ENCODE measurements around the gene PIGN.
"Not testable (repeated sequence)": the region's sequence is repeated elsewhere in the genome, so short reads cannot be mapped to it uniquely, and the experiment has no call there.

Gene PIGN

DNA sequence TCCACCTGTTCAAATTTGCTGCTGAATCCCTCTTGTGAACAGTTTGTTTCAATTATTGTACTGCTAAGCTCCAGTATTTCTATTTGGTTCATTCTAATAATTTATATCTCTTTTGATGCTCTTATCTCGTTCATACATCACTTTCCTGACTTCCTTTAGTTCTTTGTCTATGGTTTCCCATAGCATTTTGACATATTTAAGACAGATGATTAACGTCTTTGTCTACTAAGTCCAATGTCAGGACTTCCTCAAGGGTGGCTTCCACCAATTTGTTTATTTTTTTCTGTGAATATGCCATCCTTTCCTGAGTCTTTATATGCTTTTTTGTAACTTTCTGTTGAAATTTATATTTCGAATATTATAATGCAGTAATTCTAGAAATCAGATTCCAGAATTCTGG lies 9.6 kb downstream of the PIGN start:
- no peak for DNase-seq

DNA sequence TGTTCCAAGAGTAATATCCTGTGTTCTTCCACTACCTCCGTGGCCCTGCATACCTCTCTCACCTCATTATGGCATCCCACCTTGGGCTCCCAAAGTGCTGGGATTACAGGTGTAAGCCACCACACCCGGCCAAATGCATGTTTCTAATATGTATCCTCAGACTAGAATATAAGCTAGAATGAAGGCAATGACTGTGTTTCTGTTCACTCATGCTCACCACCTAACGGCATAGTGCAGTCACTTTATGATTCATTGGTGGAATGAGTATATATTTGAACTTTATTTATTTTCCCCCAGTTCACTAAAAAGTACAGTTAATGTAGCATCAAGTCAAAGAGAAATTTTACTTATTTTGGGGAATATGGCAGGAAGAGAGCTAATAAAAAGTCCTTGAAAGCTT lies 11.3 kb downstream of the PIGN start:
- DNase-seq, result no peak

DNA sequence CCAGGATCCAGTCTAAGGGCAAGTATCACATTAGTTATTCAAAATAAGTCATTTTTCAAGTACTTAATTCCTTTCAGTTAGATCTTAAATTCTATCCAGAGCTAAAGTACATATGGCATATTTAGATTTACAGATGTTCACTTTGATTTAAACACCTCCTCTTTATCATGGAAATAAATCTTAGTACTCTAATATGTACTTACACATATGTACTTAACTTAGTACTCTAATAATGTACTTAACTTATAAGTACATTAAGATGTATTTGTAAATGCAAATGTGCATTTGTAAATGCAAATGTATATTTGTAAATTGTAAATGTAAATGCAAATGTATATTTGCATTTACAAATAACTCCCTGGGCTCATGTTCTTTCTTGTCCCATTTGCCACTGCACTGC lies 14.6 kb downstream of the PIGN start:
- DNase-seq, result no peak

DNA sequence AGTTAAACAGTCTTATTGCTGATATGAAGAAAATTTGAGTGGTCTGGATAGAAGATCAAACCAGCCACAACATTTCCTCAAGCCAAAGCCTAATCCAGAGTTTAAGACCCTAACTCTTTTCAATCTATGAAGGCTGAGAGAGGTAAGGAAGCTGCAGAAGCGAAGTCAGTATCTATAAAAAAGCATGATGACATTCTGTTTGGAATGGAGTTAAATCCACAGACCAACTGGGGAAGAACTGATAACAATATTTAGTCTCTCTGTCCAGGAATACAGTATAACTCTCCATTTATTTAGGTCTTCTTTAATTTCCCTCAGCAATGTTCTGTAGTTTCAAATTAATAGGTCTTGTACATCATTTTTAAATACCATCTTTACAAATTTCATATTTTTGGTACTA lies 16.0 kb downstream of the PIGN start:
- DNase-seq, result no peak

DNA sequence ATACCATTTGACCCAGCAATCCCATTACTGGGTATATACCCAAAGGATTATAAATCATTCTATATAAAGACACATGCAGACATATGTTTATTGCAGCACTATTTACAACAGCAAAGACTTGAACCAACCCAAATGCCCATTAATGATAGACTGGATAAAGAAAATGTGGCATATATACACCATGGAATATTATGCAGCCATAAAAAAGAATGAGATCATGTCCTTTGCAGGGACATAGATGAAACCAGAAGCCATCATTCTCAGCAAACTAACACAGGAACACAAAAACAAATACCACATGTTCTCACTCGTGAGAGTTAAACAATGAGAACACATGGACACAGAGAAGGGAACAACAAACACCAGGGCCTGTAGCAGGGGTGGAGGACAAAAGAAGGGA lies 20.3 kb downstream of the PIGN start:
- DNase-seq, result not testable (repeated sequence)

DNA sequence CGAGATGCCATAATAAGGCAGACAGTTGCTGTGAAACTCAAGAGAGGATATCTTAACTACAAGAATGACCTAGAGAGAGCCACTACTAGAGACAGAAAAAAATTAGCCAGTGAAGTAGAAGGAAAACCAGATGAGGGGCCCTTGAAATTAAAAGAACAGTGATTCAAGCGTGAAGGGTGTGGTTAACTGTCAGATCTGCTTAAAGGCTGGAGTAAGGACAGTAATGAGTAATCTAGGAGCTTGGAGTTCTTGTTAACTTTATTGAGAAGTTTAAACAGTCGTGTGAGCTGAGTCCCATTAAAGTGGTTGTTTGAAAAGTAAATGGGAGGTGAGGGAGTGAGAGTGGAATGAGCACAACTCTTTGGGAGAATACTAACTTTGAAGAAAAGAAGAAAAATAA lies 21.3 kb downstream of the PIGN start:
- DNase-seq, result no peak

DNA sequence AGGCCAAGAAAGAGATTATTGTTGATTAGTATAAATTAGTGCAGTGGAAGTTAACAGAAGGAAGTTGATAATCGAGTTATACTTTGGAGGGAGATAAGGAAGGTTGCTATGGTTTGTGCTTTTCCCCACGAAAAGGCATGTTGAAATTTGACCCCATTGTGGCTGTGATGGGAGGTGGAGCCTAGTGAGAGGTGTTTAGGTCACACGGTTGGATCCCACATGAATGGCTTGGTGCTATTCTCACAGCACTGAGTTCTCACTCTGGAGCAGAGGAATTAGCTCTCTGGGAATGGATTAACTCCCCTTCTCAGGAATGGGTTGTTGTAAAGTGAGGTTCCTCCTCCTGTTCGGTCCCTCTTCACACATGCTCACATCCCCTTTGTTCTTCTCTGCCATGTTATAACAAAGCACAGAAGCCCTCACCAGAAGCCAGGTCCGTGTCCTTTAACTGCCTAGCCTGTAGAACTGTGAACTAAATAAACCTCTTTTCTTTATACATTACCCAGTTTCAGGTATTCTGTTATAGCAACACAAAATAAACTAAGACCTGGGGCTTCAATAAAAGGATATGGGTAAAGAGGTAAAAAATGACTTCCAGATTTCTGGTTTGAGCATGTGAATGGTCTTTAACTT lies 21.9 kb downstream of the PIGN start:
- no peak for DNase-seq

DNA sequence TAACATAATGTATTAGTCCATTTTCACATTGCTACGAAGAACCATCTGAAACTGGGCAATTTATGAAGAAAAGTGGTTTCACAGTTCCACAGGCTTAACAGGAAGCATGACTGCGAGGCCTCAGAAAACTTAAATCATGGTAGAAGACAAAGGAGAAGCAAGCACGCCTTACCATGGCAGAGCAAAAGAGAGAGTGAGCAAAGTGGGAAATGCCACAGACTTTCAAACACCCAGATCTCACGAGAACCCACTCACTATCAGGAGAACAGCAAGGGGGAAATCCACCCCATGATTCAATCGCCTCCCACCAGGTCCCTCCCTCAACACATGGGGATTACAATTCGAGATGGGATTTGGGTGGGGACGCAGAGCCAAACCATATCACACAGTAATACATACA lies 22.5 kb downstream of the PIGN start:
- no peak for DNase-seq

DNA sequence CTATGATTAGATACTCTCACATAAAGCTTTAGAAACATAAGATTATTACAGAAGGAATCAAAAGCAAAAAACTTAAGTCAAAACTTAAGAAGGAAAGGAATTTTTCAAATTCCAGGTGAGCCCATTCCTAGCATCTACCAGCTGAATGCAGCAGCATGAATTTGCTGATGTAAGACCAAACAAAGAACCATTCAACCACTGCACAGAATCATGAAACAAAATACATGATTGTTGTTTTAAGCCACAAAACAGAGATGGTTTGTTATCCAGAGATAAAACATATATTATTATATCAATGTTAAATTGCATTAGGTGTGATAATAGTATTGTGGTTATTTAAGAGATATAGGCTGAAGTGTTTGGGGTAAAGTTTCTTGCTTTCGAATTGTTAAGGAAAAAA lies 29.0 kb downstream of the PIGN start:
- no peak for DNase-seq

DNA sequence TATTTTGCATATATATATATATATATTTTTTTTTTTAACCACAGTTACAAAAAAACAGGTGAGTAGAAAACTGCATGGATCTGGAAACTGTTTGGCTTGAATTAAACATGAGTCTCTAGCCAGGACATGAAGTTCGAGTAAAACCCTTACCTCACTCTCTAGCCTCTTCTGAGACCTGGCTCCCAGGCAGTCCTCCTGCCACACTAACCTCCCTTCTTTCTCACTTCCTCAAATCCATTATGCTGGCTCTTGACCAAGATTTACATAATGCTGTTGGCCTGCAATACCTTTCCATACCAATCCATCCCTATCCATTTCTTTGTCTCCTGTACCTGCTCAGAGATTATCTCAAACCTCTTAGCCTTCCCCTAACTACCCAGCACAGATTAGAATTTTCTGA lies 34.0 kb downstream of the PIGN start:
- DNase-seq, result no peak

DNA sequence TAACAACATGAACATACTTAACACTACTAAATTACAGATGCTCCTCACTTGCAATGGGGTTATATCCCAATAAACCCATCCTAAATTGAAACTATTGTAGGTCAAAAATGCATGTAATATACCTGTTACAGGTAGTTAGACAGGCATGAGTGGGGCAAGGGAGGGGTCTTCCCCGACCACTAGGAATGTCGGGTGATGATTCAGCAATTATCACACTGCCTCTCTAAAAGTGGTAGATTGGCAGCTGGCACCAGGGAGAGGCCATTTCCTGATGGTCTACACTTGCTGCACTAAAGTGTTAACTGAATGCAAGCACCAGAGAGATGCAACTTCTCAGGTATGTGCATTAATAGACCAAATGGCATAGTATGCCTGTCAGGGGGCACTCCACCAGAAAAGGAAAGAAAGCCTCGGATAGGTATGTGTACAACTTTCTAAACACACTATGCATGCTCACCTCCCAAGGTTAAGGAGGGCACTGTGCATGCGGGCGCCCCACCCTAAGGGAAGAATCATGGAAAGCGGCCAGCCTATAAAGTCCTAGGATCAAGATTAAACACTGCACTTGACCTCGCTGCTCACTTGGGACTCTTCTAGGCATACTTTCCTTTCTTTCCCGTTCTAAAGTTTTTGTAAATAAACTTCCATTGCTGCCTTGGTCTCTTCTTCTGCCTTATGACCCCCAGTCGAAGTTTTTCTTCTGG lies 35.6 kb downstream of the PIGN start:
- DNase-seq, result no peak

DNA sequence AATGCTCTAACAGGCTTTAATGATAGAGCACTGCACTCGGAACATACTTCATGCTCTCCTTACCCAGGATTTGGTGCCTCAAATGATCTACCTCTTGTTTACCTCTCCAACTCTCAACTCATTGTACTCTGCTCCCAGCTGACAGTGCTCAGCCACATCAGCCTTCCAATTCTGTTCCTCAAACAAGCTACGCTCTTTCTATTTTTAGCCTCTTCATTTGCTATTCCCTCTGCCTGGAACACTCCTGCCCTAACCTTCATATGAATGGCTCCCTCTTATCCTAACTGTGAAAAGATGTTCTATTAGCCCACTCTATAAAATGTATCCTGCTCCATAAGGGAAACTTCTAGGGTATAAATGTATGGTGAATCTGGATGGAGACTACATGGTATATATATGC lies 42.5 kb downstream of the PIGN start:
- DNase-seq, result no peak

DNA sequence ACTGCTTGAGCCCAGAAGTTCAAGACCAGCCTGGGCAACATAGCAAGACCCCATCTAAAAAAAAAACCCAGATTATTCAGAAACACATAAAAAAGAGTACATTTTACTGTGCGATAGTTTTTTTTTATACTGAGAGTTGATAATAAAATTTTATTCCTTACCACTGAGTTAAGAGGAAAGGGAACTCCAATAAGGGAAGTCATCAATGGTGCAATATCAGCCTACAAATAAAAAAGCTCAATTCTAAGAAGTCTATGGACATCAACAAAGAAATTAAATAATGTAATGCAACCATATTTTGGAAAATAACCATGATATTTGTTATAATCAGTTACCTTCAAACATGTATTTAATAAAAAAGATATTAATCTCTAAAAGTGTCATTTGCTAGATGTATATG lies 46.6 kb downstream of the PIGN start:
- no peak for DNase-seq

DNA sequence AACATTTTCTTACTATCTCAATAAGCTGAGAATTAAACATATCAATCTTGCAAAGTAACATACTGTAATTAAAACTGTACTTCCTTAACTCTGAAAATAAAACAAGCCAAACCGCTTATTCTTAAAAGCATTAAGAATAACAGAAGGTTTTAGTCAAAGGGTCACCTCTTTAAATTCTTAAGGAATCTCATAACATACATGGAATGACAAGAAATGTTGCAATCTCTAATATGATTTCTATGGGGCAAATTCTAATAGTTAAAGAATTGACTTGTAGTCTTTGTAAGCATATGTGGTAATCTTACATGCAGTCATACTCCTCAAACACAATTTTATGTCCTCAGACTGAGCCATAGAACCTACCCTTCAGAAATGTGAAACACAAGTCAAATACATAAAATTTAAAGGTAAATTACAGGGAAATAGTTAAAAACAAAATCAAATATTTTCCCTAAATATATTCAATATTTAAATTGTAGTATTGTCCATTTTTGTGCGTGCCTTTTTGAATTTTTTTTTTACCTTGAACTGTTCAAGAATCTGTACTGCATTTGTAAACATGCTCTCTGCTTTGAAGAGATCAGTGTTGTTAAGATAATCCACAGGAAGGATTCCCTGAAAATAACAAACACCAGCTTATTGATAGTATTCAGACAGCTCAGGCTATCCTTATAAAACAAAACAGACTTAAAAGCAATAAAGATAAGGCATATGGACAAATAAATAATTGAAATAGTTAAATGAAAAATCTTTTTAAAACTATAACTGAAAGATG lies 48.2 kb downstream of the PIGN start:
- no peak for DNase-seq

DNA sequence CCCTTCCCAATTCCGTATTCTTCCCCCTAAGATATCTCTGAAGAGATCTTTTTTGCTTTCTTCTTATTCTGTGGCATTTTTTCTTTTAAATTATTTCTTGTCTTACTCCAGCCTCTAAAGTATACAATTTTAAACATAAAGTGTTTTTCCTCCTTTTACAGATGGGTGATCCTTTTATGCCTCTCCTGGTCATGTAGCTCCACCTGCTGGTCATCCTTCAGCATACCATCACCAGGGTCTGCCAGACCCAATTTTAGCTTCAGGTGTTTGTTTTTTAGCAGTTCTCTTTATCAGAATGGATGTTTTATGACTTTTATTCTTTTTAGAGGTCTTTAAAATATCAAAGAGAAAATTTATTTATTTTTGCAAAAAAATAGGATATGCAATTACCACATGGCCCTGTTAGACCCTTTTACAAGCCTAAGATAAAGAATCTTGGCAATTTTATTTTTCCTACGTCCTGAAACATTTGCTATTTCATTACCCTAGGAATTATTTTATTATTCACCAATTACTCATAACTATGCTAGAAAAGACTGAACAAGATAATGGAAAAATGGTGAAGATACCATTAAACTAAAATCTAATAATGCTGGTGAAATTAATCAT lies 55.5 kb downstream of the PIGN start:
- DNase-seq, result peak; percentile 58

DNA sequence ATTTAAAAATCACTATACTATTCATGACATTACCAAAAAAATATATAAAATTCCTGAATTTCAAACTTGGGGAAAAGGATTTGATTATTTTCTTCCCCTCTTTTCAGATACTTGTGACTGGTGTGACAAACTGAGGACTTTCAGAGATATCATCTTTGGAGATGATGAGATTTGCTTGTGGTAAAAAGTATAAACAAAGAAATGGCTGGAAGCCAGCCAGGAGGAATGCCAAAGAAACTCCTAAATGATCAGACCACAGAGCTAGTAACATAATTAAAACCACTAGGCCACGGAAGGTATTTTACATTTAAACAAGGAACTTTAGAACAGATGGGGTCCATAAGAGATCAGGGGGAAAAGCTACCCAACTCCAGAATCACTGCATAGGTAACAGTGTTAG lies 58.7 kb downstream of the PIGN start:
- DNase-seq, result peak; percentile 5

DNA sequence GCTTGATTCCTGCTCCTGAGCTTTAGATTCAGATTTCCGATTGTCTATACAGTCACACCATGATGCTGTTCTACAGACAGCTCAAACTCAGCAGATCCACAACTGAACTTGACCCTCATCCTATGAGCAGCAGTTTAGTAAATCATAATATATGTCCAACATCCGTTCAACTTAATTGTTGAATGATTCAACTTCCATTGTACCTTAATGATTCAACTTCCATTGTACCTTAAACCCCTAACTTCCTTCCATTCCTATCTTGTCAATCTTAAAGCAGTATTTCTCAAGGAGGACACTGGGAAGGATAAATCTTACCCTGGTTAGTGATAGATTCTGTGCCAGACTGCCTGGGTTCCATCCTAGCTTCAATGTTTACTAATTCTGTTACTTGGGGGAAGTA lies 60.1 kb downstream of the PIGN start:
- DNase-seq, result no peak

DNA sequence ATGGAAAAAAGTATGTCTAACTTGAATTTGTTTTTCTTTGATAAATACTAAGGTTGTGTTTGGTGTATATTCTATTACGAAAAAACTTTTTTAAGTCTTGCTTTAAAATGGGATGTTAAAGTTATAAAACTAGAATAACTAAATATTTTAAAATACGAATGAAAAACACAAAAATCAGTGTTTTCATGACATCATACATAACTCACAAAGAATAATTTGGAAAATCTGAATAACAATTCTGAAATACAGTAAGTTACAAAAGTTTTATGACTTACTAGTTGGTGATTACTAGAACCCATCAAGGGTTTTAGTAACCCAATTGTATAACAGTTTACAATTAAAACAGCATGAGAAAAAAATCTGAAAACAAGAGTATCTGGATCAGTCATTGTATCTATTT lies 61.2 kb downstream of the PIGN start:
- no peak for DNase-seq

DNA sequence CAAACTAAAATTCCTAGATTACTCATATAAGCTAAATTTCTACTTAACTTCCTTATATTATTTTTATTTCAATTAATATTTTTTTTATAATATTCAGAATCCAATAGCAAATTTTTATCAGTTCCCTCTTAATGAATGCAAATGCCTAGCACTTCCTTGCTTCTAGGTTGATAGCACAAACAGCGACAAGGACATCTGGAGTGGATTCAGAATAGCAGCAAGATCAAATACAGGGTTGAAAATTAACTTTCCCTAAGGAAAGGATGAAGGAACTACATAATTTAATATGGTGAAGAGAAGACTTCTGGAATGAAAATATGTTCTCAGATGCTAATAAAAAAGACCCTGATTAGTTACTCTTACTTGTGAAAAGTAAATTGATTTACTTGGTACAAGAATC lies 64.5 kb downstream of the PIGN start:
- DNase-seq, result no peak

DNA sequence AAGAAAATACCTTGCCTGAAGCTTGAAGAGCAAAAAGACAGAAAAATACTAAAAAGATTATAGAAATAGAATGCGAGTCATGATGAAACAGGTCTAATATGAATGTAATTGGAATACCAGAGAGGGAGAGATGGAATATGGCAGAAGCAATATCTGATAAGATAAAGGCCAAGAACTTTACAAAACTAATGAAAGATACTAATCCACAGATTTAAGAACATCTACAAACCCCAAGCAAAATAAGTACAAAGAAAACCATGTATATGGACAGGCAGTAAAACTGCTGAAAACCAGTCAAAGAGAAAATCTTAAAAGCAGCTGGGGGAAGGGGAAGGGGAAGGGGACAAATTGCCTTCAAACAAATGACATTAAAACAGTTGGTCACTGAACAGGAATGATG lies 67.0 kb downstream of the PIGN start:
- no peak for DNase-seq

DNA sequence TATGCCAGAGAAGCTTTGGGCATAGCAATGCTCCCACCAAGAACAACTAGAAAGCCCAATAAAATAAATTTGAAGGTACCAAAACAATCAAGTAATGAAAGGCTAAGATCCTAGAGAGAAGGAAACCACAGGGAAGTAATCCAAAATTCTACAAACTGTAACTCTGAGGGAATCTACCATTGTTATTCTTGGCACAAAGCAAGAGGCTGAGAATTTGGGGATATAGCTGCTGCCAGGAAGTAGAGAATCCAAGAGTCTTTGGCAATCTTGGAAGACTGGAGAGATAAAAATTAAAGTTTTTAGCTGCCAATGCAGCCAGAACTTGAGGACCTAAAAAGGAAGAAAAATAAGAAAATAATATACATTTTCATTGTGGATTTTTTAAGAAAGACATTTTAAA lies 68.5 kb downstream of the PIGN start:
- DNase-seq, result no peak

DNA sequence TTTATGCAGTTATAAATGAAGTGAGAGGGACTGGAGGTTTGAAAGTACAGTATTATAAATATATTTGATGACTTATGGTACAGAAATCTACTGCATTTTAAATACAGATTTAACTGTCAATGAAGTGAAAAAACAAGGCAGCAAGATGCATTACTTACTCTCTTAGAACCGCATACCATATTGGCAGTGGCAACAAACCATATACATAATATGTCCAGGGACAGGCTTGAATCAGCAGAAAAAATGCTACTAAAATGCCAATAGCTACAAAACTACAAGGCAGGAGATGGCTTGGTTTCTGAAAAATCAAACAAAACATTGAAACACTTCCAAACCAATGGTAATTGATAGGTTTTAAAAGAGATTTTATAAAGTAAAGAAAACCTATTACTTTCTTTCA lies 77.2 kb downstream of the PIGN start:
- no peak for DNase-seq

DNA sequence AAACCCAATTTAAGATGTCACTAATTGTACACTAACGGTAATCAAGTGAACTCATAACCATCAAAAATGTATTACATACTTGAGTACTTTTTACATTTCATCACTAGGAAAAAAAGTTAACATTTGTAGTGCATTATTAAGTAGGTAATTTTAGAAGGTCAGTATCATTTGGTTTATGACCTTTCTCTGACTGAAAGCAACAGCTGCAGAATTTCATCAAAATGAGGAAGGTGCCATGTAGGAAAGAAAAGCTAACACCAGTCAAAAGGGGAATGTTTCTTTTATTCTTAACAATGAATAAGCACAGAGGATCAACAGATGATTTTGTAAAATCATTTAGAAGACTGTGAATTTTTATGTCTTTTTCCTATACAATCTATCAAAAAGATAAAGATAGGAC lies 79.0 kb downstream of the PIGN start:
- no peak for DNase-seq

DNA sequence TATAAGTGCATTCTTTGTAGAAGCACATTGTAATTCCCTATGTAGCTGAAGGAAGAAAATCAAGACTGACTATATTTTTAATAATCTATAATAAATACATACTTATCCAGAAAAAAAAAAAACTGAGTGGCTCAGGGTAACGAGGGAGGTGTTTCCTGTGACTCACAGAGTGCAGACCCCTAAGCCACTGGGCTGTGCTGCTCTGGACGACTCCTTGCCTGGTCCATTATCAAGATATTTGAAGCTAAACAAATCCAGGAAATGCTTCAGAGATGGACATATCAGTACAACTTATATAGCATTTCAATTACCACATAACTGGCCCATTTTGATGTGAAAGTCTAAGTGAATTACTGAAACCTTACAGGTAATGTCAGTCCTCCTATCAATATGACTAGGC lies 80.6 kb downstream of the PIGN start:
- no peak for DNase-seq

Data from kidney glomerular epithelial cell (primary cell).